MCF 10A (cell line): Measurements from ENCODE around the gene EIPR1. TPM values are rescaled to one million over a fixed set of nuclear protein-coding genes. Genes with fewer than 3 reads are reported as not detected.
"Not testable (repeated sequence)": the region's sequence is repeated elsewhere in the genome, so short reads cannot be mapped to it uniquely, and the experiment has no call there.

Experiments
- BruUV-seq: library from RNA; stranded (reverse); fragments of 400-500 nt; replicated peaks from 2 replicates; lab custom pipeline; 2021; lab: Mats Ljungman, UMichigan
- CTCF ChIA-PET: fragments of 300-600 bp; sonication (Branson Sonifier 250); formaldehyde crosslinking; extraction: SDS; loops from one replicate; lab custom pipeline; 2021; ENCODE audit warnings: antibody characterized with exemption, inconsistent platforms; lab: Yijun Ruan, JAX
- POLR2A ChIA-PET: fragments of 300-600, 350-650 bp; sonication (Branson Sonifier 250); formaldehyde crosslinking; extraction: SDS; loops from one replicate; lab custom pipeline; 2020; ENCODE audit warnings: antibody characterized with exemption, inconsistent platforms; lab: Yijun Ruan, JAX
- DNase-seq: peaks from one replicate; pipeline ENCODE4 v3.0.0-alpha.2; 2018; ENCODE audit not compliant: unreplicated experiment
- H3K27ac Mint-ChIP-seq: one replicate; pipeline ENCODE4 v1.8.0; 2022; ENCODE audit warnings: mild to moderate bottlenecking, low read depth, mixed read lengths; ENCODE audit not compliant: unreplicated experiment
- H3K27me3 Mint-ChIP-seq: one replicate; pipeline ENCODE4 v1.8.0; 2022; ENCODE audit warnings: mixed read lengths; ENCODE audit not compliant: insufficient read depth, unreplicated experiment
- H3K36me3 Mint-ChIP-seq: one replicate; pipeline ENCODE4 v1.8.0; 2022; ENCODE audit warnings: mild to moderate bottlenecking, moderate library complexity, mixed read lengths; ENCODE audit not compliant: insufficient read depth, unreplicated experiment
- H3K4me1 Mint-ChIP-seq: one replicate; pipeline ENCODE4 v1.8.0; 2022; ENCODE audit warnings: mixed read lengths; ENCODE audit not compliant: insufficient read depth, unreplicated experiment
- H3K4me3 Mint-ChIP-seq: one replicate; pipeline ENCODE4 v1.8.0; 2022; ENCODE audit warnings: mild to moderate bottlenecking, moderate library complexity, mixed read lengths; ENCODE audit not compliant: unreplicated experiment
- H3K9me3 Mint-ChIP-seq: one replicate; pipeline ENCODE4 v1.8.0; 2022; ENCODE audit warnings: mixed read lengths; ENCODE audit not compliant: unreplicated experiment
- intact Hi-C: fragments of 100-400 bp; cut with micrococcal nuclease; formaldehyde crosslinking; loops from 2 replicates; pipeline ENCODE4 v1.14.1; 2022
- total RNA-seq: library from RNA; stranded (reverse); gene quantifications from 2 replicates; pipeline ENCODE4 v1.2.3, GENCODE V29; 2022
- TF ChIP-seq, protein P1 (sequence below): fragments of 200-600 bp; IDR thresholded peaks from one replicate; pipeline ENCODE4 v1.8.0; 2022; ENCODE audit warnings: antibody characterized with exemption, mild to moderate bottlenecking; ENCODE audit not compliant: unreplicated experiment

The EIPR1 gene
- total RNA-seq, 1 experiment from 2014 or later: 49.0 TPM

- no peak overlapping the region for H3K27ac Mint-ChIP-seq
- peaks cover 21% of the 10 kb centered on the region for H3K36me3 Mint-ChIP-seq
- H3K4me3 Mint-ChIP-seq: no peak overlapping the region
- ChIA-PET CTCF (no interaction called here), POLR2A (no interaction called here)
- intact Hi-C loops: no loop called here
- no peaks in the 10 kb centered on the region for H3K27me3 Mint-ChIP-seq
- TF ChIP-seq, protein P1, sequence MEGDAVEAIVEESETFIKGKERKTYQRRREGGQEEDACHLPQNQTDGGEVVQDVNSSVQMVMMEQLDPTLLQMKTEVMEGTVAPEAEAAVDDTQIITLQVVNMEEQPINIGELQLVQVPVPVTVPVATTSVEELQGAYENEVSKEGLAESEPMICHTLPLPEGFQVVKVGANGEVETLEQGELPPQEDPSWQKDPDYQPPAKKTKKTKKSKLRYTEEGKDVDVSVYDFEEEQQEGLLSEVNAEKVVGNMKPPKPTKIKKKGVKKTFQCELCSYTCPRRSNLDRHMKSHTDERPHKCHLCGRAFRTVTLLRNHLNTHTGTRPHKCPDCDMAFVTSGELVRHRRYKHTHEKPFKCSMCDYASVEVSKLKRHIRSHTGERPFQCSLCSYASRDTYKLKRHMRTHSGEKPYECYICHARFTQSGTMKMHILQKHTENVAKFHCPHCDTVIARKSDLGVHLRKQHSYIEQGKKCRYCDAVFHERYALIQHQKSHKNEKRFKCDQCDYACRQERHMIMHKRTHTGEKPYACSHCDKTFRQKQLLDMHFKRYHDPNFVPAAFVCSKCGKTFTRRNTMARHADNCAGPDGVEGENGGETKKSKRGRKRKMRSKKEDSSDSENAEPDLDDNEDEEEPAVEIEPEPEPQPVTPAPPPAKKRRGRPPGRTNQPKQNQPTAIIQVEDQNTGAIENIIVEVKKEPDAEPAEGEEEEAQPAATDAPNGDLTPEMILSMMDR: no peak
- DNase-seq: no peak
- no peaks in the 10 kb centered on the region for H3K4me1 Mint-ChIP-seq
- H3K9me3 Mint-ChIP-seq: peaks cover 11% of the 10 kb centered on the region
- BruUV-seq: no TSS peak
Observed at GRCh38 chr2:3183766-3184165, 193.9 kb downstream of the EIPR1 start.

GRCh38 chr2:3182848-3183247, 194.8 kb downstream of the EIPR1 start:
- H3K27me3 Mint-ChIP-seq: no peaks in the 10 kb centered on the region
- TF ChIP-seq, protein P1: no peak
- H3K9me3 Mint-ChIP-seq: peaks cover 11% of the 10 kb centered on the region
- intact Hi-C loops: no loop called here
- no peak overlapping the region for H3K4me3 Mint-ChIP-seq
- no peak overlapping the region for H3K27ac Mint-ChIP-seq
- DNase-seq: no peak
- CTCF ChIA-PET: no interaction called here
- H3K36me3 Mint-ChIP-seq: peaks cover 21% of the 10 kb centered on the region
- BruUV-seq: no TSS peak
- POLR2A ChIA-PET: no interaction called here
- no peaks in the 10 kb centered on the region for H3K4me1 Mint-ChIP-seq

DNA sequence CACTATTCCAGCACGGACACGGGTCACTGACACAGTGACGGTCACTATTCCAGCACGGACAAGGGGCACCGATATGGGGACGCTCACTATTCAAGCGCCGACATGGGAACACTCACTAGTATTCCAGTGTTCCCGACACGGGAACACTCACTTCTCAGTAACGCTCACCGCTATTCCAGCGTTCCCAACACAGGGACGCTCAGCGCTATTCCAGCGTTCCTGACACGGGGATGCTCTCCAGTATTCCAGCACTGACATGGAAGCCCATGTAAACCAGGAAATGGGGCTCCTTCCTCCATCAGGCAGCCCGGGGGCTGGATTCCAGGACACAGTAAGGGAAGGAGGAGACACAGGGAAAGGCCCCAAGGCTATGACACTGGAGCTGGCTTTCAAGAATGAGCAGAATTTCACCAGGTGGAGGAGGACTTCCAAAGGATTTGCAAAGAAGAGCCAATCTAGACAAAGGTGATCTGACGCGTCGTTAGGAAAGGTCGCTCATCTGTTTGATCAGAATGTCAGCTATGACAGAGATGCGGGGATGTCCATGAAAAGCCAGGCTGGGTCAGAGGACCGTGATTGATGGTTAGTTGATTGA, 196.1 kb downstream of the EIPR1 start:
- Mint-ChIP-seq H3K27ac (no peak overlapping the region), H3K4me1 (no peaks in the 10 kb centered on the region), H3K9me3 (peaks cover 11% of the 10 kb centered on the region), H3K36me3 (peaks cover 23% of the 10 kb centered on the region), H3K27me3 (no peaks in the 10 kb centered on the region), H3K4me3 (no peak overlapping the region)
- CTCF ChIA-PET: no interaction called here
- no peak for DNase-seq
- BruUV-seq: no TSS peak
- intact Hi-C loops: no loop called here
- TF ChIP-seq, protein P1: no peak
- POLR2A ChIA-PET: no interaction called here

DNA sequence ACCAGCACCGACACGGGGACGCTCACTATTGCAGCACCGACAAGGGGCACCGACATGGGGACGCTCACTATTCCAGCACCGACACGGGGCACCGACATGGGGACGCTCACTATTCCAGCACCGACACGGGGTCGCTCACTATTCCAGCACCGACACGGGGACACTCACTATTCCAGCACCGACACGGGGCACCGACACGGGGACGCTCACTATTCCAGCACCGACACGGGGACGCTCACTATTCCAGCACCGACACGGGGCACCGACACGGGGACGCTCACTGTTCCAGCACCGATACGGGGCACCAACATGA, 196.8 kb downstream of the EIPR1 start:
- peaks cover 17% of the 10 kb centered on the region for H3K36me3 Mint-ChIP-seq
- H3K27ac Mint-ChIP-seq, POLR2A ChIA-PET, DNase-seq, BruUV-seq, CTCF ChIA-PET, H3K4me1 Mint-ChIP-seq, intact Hi-C loops, H3K4me3 Mint-ChIP-seq, H3K27me3 Mint-ChIP-seq: not testable (repeated sequence)
- peaks cover 11% of the 10 kb centered on the region for H3K9me3 Mint-ChIP-seq
